Measurements from ENCODE around the gene YWHAG.

YWHAG gene

DNA sequence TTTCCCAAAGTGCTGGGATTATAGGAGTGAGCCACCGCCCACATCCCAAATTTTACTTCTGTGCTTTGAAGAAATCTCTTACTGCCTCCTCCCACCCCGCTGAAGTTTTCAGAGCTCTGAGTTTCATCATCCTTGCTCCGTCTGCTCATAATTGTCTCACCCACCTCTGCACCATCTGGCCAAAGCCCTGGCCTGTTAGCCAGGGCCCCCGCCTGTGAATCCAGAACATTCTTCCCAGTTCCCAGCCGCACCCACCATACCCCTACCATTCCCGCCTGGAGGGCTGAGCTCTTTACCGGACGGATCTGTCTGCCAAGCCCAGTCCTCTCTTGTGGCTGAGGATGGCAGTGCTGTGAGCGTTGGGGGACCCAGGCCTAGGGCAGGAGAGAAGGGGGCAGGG lies 36.2 kb upstream of the YWHAG start:
- no peak overlapping the region for H3K9ac ChIP-seq (ENCODE audit: low read length)
- H3K9me2 ChIP-seq (ENCODE audit: low read depth, low read length), result no peaks in the 10 kb centered on the region
- H3K4me2 ChIP-seq (ENCODE audit: low read length), result no peak overlapping the region
- no peaks in the 10 kb centered on the region for H3F3A ChIP-seq (ENCODE audit: insufficient read depth, low read length)
- no peak overlapping the region for H3K4me3 ChIP-seq (ENCODE audit: low read depth, low read length, poor library complexity, severe bottlenecking)
- H3K27ac ChIP-seq (ENCODE audit: low read depth, low read length, poor library complexity, severe bottlenecking), result no peak overlapping the region
- TF ChIP-seq, protein P1, sequence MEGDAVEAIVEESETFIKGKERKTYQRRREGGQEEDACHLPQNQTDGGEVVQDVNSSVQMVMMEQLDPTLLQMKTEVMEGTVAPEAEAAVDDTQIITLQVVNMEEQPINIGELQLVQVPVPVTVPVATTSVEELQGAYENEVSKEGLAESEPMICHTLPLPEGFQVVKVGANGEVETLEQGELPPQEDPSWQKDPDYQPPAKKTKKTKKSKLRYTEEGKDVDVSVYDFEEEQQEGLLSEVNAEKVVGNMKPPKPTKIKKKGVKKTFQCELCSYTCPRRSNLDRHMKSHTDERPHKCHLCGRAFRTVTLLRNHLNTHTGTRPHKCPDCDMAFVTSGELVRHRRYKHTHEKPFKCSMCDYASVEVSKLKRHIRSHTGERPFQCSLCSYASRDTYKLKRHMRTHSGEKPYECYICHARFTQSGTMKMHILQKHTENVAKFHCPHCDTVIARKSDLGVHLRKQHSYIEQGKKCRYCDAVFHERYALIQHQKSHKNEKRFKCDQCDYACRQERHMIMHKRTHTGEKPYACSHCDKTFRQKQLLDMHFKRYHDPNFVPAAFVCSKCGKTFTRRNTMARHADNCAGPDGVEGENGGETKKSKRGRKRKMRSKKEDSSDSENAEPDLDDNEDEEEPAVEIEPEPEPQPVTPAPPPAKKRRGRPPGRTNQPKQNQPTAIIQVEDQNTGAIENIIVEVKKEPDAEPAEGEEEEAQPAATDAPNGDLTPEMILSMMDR (IDR thresholded peaks at IDR 0.05; ENCODE audit: low read length), result no peak
- TF ChIP-seq EZH2 (IDR thresholded peaks at IDR 0.05; ENCODE audit: borderline replicate concordance, low read length), result no peak
- H3K79me2 ChIP-seq (ENCODE audit: insufficient read depth, low read length), result no peaks in the 10 kb centered on the region
- no peak overlapping the region for H2AFZ ChIP-seq (ENCODE audit: low read length)
- no peaks in the 10 kb centered on the region for H3K36me3 ChIP-seq (ENCODE audit: insufficient read depth, low read length)
- no peaks in the 10 kb centered on the region for H4K20me1 ChIP-seq (ENCODE audit: insufficient read depth, low read length)
- H3K27me3 ChIP-seq (ENCODE audit: insufficient read depth, low read length), result no peaks in the 10 kb centered on the region
- no peaks in the 10 kb centered on the region for H3K9me3 ChIP-seq (ENCODE audit: low read length)
- peaks cover 30% of the 10 kb centered on the region for H3K4me1 ChIP-seq (ENCODE audit: insufficient read depth, low read length, severe bottlenecking)

DNA sequence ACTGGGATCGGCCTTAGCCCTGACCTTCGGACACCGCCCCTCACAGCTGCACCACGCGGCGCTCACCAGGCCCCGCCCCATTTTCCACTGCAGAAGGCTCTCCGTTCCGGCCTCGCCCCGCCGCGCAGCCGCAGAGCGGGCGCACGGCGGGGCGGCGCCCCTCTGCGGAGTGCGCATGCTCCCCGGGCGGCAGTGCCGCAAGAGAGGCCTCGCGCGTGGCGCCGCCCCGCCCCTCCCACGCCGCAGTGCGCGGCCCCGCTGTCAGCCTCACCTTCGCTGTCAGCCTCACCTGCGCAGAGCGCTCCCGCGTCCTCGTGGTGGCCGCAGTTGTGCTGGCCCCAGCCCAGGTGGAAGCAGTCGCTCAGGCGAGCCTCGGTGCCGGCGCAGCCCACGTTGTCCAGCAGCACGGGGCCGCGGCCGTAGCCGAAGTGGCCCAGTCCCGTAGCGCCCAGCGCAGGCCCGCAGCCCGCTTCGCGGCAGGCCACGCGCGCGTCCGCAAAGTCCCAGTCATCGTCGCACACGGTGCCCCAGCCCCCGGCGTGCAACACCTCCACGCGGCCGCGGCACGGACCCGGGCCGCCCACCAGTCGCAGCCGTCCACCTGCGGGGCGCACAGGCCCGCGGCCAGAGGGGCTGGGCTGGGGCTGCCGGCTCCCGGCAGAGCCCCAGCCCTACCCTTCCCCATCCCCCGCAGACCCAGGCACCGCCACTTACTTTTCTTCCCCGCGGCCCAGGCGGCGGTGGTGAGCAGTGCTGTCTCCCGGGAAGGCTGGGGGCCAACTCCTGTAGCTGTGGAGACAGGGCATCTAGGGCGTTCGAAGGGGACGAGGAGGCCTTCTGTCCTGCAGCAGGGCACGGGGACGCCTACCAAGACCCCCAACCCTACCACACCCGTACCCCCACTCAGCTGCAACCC lies 34.6 kb upstream of the YWHAG start:
- no peaks in the 10 kb centered on the region for H3K9me3 ChIP-seq (ENCODE audit: low read length)
- no peaks in the 10 kb centered on the region for H3F3A ChIP-seq (ENCODE audit: insufficient read depth, low read length)
- H3K4me3 ChIP-seq (ENCODE audit: low read depth, low read length, poor library complexity, severe bottlenecking), result peak overlapping the region; percentile 74
- no peak overlapping the region for H3K27ac ChIP-seq (ENCODE audit: low read depth, low read length, poor library complexity, severe bottlenecking)
- H2AFZ ChIP-seq (ENCODE audit: low read length), result 0 out of 2 replicates have a peak overlapping the region, but pooled peaks have one; percentile 6
- H3K4me1 ChIP-seq (ENCODE audit: insufficient read depth, low read length, severe bottlenecking), result peaks cover 43% of the 10 kb centered on the region
- no peaks in the 10 kb centered on the region for H3K27me3 ChIP-seq (ENCODE audit: insufficient read depth, low read length)
- no peaks in the 10 kb centered on the region for H3K79me2 ChIP-seq (ENCODE audit: insufficient read depth, low read length)
- no peaks in the 10 kb centered on the region for H4K20me1 ChIP-seq (ENCODE audit: insufficient read depth, low read length)
- H3K9me2 ChIP-seq (ENCODE audit: low read depth, low read length), result no peaks in the 10 kb centered on the region
- no peak for TF ChIP-seq EZH2 (IDR thresholded peaks at IDR 0.05; ENCODE audit: borderline replicate concordance, low read length)
- TF ChIP-seq, protein P1 (IDR thresholded peaks at IDR 0.05; ENCODE audit: low read length), result peak; percentile 13
- peak overlapping the region; percentile 86 for H3K9ac ChIP-seq (ENCODE audit: low read length)
- peak overlapping the region; percentile 96 for H3K4me2 ChIP-seq (ENCODE audit: low read length)
- H3K36me3 ChIP-seq (ENCODE audit: insufficient read depth, low read length), result no peaks in the 10 kb centered on the region

DNA sequence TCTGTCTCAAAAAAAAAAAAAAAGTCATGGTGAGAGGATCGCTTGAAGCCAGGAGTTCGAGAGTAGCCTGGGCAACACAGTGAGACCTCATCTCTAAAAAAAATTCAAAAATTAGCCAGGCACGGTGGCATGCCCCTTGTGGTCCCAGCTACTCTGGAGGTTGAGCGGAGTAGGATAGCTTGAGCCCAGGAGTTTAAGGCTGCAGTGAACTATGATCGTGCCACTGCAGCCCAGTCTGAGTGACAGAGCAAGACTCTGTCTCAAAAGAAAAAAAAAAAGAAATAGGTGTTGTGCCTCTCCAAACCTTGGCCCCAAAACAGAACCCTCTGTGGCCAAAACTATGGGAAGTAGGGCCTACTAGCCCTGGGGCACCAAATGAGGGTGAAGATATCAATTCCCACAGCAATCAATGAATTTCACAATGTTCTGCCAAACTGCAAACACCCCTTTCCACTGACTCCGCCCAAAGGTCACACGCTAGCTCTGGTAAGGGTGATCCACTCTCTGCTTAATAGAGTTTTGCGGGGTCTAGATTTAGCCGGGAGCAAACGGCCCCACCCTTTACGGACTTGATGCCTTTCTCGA lies 33.8 kb upstream of the YWHAG start:
- TF ChIP-seq, protein P1 (IDR thresholded peaks at IDR 0.05; ENCODE audit: low read length), result no peak
- no peak for TF ChIP-seq EZH2 (IDR thresholded peaks at IDR 0.05; ENCODE audit: borderline replicate concordance, low read length)
- H3K9ac ChIP-seq (ENCODE audit: low read length), result peak overlapping the region; percentile 52
- H3K9me3 ChIP-seq (ENCODE audit: low read length), result no peaks in the 10 kb centered on the region
- no peaks in the 10 kb centered on the region for H3K79me2 ChIP-seq (ENCODE audit: insufficient read depth, low read length)
- no peaks in the 10 kb centered on the region for H3K27me3 ChIP-seq (ENCODE audit: insufficient read depth, low read length)
- peak overlapping the region; percentile 74 for H3K4me3 ChIP-seq (ENCODE audit: low read depth, low read length, poor library complexity, severe bottlenecking)
- no peaks in the 10 kb centered on the region for H3K9me2 ChIP-seq (ENCODE audit: low read depth, low read length)
- H2AFZ ChIP-seq (ENCODE audit: low read length), result peak overlapping the region; percentile 56; the same call in 1 of the 2 replicates
- H4K20me1 ChIP-seq (ENCODE audit: insufficient read depth, low read length), result no peaks in the 10 kb centered on the region
- H3K4me2 ChIP-seq (ENCODE audit: low read length), result peak overlapping the region; percentile 96
- peaks cover 46% of the 10 kb centered on the region for H3K4me1 ChIP-seq (ENCODE audit: insufficient read depth, low read length, severe bottlenecking)
- peak overlapping the region; percentile 11 for H3K27ac ChIP-seq (ENCODE audit: low read depth, low read length, poor library complexity, severe bottlenecking)
- no peaks in the 10 kb centered on the region for H3F3A ChIP-seq (ENCODE audit: insufficient read depth, low read length)
- no peaks in the 10 kb centered on the region for H3K36me3 ChIP-seq (ENCODE audit: insufficient read depth, low read length)
